OCI-LY3 (cell line): ENCODE results near the gene GOLPH3L.

Source experiments
- H2AFZ ChIP-seq: fragments of 200-600, 300-600 bp; shearing (Covaris generic); 2 replicates; pipeline ENCODE4 v1.6.0; 2014; ENCODE audit warnings: antibody characterized with exemption, low read depth, low read length
- H3K27ac ChIP-seq: fragments of 200-600, 300-600 bp; sonication (generic); 2 replicates; pipeline ENCODE4 v1.5.1; 2014; ENCODE audit warnings: mild to moderate bottlenecking, low read length, moderate library complexity, mixed read lengths
- H3K27me3 ChIP-seq: fragments of 200-600, 300-600 bp; sonication (generic); 2 replicates; pipeline ENCODE4 v1.6.1; 2014; ENCODE audit warnings: low read depth, low read length, mixed read lengths
- H3K36me3 ChIP-seq: fragments of 200-600, 300-600 bp; sonication (generic); replicated peaks from 2 replicates; pipeline ENCODE3; 2014; ENCODE audit warnings: low read depth, low read length, mixed read lengths
- H3K4me1 ChIP-seq: fragments of 300-600, 200-600 bp; sonication (generic); 2 replicates; pipeline ENCODE4 v1.6.1; 2014; ENCODE audit warnings: low read length, mixed read lengths
- H3K4me2 ChIP-seq: fragments of 200-600, 300-600 bp; sonication (generic); 2 replicates; pipeline ENCODE4 v1.6.1; 2014; ENCODE audit warnings: low read length, mixed read lengths
- H3K4me3 ChIP-seq: fragments of 300-600, 200-600 bp; sonication (generic); 2 replicates; pipeline ENCODE4 v1.5.1; 2014; ENCODE audit warnings: antibody characterized with exemption, mild to moderate bottlenecking, low read length, moderate library complexity
- H3K79me2 ChIP-seq: fragments of 300-600, 200-600 bp; shearing (Covaris generic); 2 replicates; pipeline ENCODE4 v1.6.1; 2014; ENCODE audit warnings: mild to moderate bottlenecking, low read length, mixed read lengths
- H3K9ac ChIP-seq: fragments of 300-600, 200-600 bp; shearing (Covaris generic); 2 replicates; pipeline ENCODE4 v1.6.0; 2014; ENCODE audit warnings: mild to moderate bottlenecking, low read length, moderate library complexity
- H3K9me3 ChIP-seq: fragments of 200-600, 300-600 bp; shearing (Covaris generic); 2 replicates; pipeline ENCODE4 v1.6.1; 2014; ENCODE audit warnings: low read length, mixed read lengths; ENCODE audit not compliant: insufficient read depth
- H4K20me1 ChIP-seq: fragments of 200-600, 300-600 bp; sonication (generic); 2 replicates; pipeline ENCODE4 v1.6.1; 2016; ENCODE audit warnings: low read length, mixed read lengths; ENCODE audit not compliant: insufficient read depth
- EZH2phosphoT487 ChIP-seq: fragments of 200-600 bp; shearing (Covaris generic); IDR thresholded peaks from 2 replicates; pipeline ENCODE4 v1.6.1; 2018; ENCODE audit warnings: antibody characterized with exemption, mixed run types, low read depth
- TF ChIP-seq, protein P1 (sequence below): fragments of 200-600, 300-600 bp; sonication (generic); IDR thresholded peaks from 2 replicates; pipeline ENCODE4 v1.5.1; 2014; ENCODE audit warnings: antibody characterized with exemption, low read length, low read depth

GOLPH3L gene

DNA sequence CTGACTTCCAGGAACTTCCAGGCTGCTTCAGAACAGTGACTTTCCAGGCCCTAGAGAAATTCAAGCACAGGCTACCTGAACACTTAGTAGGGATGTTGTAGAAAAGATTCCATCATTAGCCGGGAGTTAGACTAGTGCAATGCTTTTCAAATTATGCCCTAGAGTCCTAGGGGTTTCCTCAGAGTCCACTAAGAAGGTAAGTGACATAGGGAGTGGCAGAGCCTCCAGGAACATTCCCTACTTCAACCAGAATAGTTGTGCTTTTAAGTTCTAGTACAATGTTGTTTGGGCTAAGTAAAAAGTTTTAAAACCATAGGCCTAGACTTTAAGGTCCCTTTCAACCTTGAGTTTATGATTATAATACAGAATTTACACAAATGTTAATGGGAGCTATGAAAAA lies 9.1 kb upstream of the GOLPH3L start:
- no peak overlapping the region for H3K4me2 ChIP-seq
- no peak overlapping the region for H3K9ac ChIP-seq
- TF ChIP-seq EZH2phosphoT487 = no peak
- TF ChIP-seq, protein P1, sequence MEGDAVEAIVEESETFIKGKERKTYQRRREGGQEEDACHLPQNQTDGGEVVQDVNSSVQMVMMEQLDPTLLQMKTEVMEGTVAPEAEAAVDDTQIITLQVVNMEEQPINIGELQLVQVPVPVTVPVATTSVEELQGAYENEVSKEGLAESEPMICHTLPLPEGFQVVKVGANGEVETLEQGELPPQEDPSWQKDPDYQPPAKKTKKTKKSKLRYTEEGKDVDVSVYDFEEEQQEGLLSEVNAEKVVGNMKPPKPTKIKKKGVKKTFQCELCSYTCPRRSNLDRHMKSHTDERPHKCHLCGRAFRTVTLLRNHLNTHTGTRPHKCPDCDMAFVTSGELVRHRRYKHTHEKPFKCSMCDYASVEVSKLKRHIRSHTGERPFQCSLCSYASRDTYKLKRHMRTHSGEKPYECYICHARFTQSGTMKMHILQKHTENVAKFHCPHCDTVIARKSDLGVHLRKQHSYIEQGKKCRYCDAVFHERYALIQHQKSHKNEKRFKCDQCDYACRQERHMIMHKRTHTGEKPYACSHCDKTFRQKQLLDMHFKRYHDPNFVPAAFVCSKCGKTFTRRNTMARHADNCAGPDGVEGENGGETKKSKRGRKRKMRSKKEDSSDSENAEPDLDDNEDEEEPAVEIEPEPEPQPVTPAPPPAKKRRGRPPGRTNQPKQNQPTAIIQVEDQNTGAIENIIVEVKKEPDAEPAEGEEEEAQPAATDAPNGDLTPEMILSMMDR = no peak
- no peak overlapping the region for H3K4me3 ChIP-seq
- peaks cover 60% of the 10 kb centered on the region for H3K27me3 ChIP-seq
- H3K9me3 ChIP-seq = no peaks in the 10 kb centered on the region
- peaks cover 4% of the 10 kb centered on the region for H4K20me1 ChIP-seq
- H2AFZ ChIP-seq = no peak overlapping the region
- H3K27ac ChIP-seq = no peak overlapping the region
- H3K79me2 ChIP-seq = no peaks in the 10 kb centered on the region
- H3K36me3 ChIP-seq = no peaks in the 10 kb centered on the region
- H3K4me1 ChIP-seq = peaks cover 19% of the 10 kb centered on the region

- peaks cover 50% of the 10 kb centered on the region for H3K27me3 ChIP-seq
- H3K36me3 ChIP-seq = no peaks in the 10 kb centered on the region
- H3K9ac ChIP-seq = no peak overlapping the region
- TF ChIP-seq, protein P1 = no peak
- TF ChIP-seq EZH2phosphoT487 = no peak
- H3K9me3 ChIP-seq = no peaks in the 10 kb centered on the region
- H4K20me1 ChIP-seq = no peaks in the 10 kb centered on the region
- no peak overlapping the region for H3K27ac ChIP-seq
- H3K79me2 ChIP-seq = no peaks in the 10 kb centered on the region
- H3K4me1 ChIP-seq = peaks cover 13% of the 10 kb centered on the region
- H3K4me2 ChIP-seq = no peak overlapping the region
- no peak overlapping the region for H3K4me3 ChIP-seq
- no peak overlapping the region for H2AFZ ChIP-seq
These were observed 6.5 kb upstream of the GOLPH3L start for GRCh38 chr1:150703427-150703826.

- Histone ChIP-seq H2AFZ (peak overlapping the region; percentile 79), H3K9ac (peak overlapping the region; percentile 64), H3K4me2 (peak overlapping the region; percentile 76), H4K20me1 (no peaks in the 10 kb centered on the region), H3K4me3 (peak overlapping the region; percentile 82), H3K9me3 (no peaks in the 10 kb centered on the region), H3K27me3 (peaks cover 9% of the 10 kb centered on the region), H3K36me3 (peaks cover 13% of the 10 kb centered on the region), H3K4me1 (peaks cover 8% of the 10 kb centered on the region), H3K27ac (no peak overlapping the region), H3K79me2 (peaks cover 5% of the 10 kb centered on the region; the same call in 1 of the 2 replicates)
- TF ChIP-seq, protein P1 = no peak
- no peak for TF ChIP-seq EZH2phosphoT487
These were observed 364 bp downstream of the GOLPH3L start for GRCh38 chr1:150696590-150696989.

GRCh38 chr1:150696162-150696561 lies 792 bp downstream of the GOLPH3L start:
- H3K9ac ChIP-seq = peak overlapping the region; percentile 64
- H3K27me3 ChIP-seq = peaks cover 6% of the 10 kb centered on the region
- peaks cover 8% of the 10 kb centered on the region for H3K4me1 ChIP-seq
- peak overlapping the region; percentile 76 for H3K4me2 ChIP-seq
- H3K4me3 ChIP-seq = peak overlapping the region; percentile 82
- H4K20me1 ChIP-seq = no peaks in the 10 kb centered on the region
- no peak overlapping the region for H2AFZ ChIP-seq
- no peaks in the 10 kb centered on the region for H3K9me3 ChIP-seq
- H3K79me2 ChIP-seq = peaks cover 5% of the 10 kb centered on the region; the same call in 1 of the 2 replicates
- no peak overlapping the region for H3K27ac ChIP-seq
- no peak for TF ChIP-seq EZH2phosphoT487
- TF ChIP-seq, protein P1 = no peak
- peaks cover 13% of the 10 kb centered on the region for H3K36me3 ChIP-seq
